Eye (tissue), 1 donor: ENCODE results near the gene CIT.
"Not testable (repeated sequence)": the region's sequence is repeated elsewhere in the genome, so short reads cannot be mapped to it uniquely, and the experiment has no call there.

Source experiments
- DNase-seq: peaks from one replicate; pipeline ENCODE4 v3.0.0-alpha.2; 2015

CIT gene

DNA sequence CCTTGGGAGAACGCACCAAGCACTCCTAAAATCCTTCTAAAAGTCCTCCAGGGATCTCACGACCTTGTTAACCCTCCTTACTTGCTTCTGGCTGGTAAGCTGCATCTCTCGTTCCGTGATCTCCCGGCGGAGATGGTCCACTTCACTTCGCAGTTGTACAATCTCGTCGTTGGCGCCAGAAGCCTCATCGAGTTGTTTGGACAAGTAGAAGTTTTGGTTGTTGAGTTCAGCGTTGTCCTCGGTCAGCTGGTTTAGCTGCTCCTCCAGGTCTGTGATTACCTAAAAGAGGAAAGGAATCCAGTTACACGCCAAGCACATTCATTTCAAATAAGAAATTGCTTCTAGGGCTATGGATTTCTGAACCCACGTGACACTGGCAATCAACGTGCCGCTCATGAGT, 142.0 kb downstream of the CIT start:
- DNase-seq = no peak

DNA sequence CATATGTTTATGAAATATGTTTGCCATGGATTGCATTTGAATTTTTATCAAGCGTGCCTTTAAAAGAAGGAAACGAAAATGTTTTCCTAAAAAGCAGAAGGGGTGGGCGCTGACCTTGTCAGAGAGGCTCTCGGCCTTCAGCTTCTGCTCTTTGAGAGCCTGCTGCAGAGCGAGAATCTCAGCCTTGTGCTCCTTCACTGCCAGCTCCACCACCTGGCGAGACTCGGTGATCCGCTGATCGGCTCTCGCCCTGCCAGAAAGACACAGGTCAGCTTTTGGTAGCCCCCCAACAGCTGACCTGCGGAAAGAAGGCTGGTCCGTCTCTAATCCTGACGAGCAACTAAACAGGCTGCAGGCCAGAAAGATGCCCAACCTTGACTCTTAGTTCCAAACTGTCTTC, 146.7 kb downstream of the CIT start:
- no peak for DNase-seq

DNA sequence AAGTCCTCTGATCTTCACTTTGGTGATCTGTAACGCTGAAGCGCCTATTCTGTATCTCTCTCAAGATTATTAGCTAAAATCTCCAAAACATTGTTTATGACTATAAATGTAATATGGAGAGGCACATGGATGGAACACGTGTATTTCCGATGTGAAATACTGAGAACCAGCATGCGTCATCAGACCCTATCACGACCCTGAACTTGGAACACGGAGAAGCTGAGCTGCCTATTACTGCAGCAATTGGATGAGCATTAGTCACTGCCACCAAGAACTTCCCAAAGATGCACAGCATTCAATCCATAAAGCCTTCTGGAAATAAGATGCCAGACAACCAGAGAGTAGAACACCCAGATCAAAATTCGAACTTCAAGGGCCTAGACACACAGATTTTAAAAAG, 147.2 kb downstream of the CIT start:
- DNase-seq = no peak

DNA sequence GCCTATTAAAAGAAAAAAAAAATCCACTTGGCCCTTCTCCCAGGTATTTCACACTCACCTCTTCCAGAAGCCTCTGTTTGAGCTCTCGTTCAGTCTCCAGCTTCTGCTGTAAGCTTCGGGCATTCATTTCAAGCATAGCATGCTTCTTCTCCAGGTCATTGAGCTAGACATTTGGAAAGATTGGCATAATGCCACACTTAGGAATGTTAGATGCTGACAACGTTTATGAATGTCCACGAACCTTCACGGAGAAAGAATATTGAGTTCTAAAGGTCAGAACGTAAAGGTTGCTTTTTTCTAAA, 148.7 kb downstream of the CIT start:
- no peak for DNase-seq

DNA sequence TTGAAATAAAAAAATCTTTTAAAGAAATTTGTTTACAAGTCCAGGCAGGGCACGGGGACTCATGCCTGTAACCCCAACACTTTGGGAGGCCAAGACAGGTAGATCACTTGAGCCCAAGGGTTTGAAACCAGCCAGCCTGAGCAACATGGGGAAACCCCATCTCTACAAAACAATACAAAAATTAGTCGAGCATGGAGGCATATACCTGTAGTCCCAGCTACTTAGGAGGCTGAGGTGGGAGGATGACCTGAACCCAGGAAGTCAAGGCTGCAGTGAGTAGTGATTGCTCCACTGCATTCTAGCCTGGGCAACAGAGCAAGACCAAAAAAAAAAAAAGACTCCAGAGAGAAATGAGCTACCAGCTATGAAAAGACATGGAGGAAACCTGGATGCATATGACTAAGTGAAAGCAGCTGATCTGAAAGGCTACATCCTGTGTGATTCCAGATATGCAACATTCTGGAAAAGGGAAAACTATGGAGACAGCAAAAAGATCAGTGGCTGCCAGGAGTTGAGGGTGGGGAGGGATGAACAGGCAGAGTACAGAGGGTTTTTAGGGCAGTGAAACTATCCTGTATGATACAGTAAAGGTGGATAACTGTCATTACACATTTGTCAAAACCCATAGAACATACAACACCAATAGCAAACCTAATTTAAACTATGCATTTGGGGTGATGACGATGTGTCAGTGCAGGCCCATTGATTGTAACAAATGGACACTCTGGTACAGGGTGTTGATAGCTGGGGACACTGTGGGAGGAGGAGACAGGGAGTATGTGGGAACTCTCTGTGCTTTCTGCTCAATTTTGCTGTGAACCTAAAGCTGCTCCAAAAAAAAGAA, 149.3 kb downstream of the CIT start:
- no peak for DNase-seq

DNA sequence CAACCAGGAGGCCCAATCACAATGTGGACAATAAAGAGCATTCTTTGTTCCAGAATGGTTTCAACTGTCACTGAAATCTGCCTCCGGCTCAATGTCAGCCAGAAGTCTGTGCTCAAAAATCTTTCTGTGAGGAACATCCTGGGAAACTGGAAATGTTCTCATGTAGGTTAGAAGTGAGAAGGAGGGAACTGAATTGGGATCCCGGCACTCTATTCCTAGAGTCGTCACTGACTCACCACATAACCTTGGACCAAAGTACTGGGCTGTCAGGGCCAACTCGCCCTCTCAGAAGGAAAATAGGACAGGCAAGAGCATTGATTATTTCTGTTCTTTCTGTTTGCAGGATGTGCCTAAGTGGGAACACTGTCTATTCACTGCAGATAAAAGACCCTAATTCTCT, 151.6 kb downstream of the CIT start:
- DNase-seq = no peak

DNA sequence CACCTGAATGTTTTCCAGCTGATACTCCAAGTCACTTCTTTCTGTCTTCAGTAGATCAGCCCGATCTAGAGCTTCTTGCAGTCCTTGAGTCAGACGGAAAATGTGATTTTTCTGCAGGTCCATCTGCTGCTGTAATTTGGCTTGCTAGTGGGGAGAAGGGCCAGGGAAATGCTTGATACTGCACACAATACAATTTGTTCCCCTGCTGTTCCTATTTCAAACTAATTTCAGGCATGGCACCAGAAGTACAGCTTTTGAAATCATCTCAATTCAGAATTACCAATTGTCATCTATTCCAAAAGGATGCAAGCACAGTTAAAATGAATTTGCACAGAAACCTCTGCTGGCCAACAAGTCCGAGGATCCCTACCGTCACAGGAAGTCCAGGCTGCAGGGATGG, 155.8 kb downstream of the CIT start:
- no peak for DNase-seq

DNA sequence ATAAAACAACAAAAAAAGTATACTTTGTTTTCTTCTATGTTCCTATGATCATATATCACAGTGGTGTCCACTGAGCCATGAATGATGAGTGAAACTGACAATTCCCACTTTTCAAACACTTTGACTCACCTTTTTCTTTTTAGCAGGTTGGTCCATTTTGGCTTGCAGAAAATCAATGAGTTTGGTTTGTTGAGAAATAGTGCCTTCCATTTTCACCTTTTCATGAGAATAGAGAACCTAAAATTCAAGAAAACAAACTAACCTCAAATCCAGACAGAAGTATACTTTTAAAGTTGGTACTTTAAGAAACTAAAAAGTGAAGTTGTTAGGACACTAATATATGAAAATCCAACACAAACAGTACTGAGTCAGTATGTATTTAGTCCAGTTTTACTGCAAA, 156.8 kb downstream of the CIT start:
- no peak for DNase-seq

DNA sequence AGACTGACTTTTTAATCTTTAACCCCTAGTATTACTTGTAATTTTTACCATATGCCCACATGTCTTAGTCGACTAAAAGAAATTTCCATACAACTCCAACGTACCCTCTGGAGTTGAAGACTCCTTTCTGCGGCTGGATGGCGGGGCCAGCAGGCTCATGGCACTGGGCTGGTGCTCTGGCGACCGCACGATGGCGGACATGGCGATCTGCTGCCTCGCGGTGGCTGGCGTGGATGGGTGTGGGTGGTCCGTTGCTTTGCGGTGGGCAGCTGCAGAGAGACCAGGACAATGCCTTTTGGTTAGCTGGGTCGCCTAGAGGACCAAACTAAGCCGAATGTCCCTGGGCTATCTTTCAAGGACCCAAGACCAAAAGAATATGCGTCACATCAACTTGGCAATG, 159.0 kb downstream of the CIT start:
- no peak for DNase-seq

DNA sequence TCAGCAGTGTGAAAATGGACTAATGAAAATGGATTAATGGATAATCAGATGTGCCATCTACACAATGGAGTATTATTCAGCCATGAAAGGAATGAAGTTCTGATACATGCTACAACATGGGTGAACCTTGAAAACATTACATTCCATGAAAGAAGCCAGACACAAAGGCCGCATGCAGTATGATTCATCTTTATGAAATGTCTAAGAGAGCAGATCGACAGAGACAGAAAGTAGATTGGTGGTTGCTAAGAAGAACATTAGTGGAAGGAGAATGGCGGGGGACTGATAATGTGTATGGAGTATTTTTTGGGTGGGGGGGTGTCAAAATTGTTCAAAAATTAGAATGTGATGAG, 161.9 kb downstream of the CIT start:
- no peak for DNase-seq

DNA sequence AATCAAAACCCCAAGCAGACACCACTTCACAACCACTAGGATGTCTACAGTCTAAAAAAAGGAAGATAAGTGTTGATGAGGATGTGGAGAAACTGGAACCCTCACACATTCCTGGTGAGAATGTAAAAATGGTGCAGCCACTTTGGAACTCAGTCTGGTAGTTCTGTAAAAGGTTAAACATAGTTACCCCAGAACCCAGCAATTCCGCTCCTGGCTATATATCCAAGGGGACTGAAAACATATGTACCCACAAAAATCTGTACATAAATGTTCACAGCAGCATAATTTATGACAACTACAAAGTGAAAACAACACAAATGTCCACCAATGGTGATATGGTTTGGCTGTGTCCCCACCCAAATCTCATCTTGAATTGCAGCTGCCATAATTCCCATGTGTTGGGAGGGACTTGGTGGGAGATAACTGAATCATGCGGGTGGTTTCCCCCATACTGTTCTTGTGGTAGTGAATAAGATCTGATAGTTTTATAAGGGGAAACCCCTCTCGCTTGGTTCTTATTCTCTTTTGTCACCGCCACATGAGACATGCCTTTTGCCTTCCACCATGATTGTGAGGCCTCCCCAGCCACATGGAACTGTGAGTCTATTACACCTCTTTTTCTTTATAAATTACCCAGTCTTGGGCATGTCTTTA, 162.4 kb downstream of the CIT start:
- no peak for DNase-seq

DNA sequence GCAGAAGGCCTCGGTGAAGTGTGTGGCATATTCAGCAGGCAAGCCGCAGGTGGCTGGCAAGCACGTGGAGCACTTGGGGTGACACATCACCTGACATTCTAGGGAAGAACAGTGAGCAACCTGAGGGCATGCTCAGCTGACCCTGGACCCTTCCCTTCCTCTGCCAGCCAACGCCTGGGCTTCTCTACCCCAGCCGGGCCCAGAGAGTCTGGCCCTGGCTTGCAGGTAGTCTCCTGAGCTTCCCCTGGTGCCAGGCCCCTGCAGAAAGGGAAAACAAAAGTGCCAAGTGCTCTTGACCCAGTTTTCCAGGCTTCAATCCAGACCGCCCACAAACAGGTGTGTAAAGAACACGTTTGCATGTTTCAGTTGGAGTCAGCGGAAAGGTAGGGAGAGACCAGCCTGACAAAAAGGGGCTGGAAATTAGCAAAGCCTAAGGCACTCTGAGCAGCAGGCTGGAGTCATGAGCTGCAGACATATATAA, 163.5 kb downstream of the CIT start:
- no peak for DNase-seq

DNA sequence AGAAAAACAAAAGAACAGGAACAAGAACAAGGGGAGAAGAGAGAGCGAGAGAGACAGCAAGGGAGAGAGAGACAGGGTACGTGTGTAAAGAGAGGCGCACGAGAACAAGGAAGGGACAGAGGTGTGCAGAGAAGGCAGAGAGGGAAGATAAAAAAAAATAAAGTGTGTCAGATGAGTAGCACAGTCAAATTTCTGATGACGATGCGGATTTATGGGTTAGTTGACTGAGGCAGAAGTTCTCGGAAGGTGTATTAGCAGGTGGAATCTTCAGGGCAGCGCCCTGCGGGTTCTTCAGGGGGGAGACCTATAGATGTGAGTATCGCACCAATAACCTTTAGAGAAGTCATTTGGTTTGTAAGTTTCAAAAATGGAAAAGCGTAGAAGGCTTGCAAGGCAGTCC, 164.4 kb downstream of the CIT start:
- DNase-seq = no peak

DNA sequence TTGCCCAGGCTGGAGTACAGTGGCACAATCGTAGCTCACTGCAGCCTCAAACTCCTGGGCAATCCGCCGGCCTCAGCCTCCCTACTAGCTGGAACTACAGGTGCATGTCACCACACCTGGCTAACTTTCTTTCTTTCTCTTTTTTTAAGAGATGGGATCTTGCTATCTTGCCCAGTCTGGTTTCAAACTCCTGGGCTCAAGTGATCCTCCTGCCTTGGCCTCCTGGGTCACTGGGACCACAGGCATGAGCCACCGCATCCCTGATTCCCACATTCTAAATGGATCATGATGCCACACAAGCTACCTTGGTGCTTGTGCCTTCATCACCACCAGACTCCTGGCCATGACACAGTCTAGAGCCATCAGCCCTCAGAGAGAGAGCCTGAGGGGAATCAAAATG, 165.4 kb downstream of the CIT start:
- no peak for DNase-seq

DNA sequence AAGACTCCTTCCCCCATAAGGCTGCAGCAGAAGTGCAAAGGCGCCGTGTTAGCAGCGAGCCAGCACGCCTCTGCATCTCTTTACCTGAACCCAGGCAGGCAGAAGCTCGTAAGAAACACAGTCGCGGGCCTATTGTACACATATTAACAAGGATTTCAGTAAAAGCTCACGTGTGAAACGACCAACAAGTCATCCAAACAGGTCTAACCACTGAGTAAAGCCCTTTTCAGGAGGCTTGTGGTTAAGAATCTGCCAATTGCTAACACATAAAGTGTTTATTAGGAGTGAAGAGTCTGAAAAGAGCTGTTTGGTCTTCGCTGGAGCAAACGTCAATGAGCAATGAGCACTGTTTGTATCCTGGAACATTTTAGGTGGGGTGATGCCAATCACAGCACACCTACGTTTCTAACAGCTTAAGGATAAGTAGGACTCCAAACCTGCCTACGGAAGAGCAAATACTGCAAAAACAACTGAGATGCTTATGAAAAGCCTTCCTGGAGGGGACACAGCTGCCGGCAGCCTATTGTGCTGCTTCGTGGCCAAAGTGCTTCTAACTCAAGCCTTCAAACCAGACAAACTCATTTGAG, 166.1 kb downstream of the CIT start:
- DNase-seq = no peak

DNA sequence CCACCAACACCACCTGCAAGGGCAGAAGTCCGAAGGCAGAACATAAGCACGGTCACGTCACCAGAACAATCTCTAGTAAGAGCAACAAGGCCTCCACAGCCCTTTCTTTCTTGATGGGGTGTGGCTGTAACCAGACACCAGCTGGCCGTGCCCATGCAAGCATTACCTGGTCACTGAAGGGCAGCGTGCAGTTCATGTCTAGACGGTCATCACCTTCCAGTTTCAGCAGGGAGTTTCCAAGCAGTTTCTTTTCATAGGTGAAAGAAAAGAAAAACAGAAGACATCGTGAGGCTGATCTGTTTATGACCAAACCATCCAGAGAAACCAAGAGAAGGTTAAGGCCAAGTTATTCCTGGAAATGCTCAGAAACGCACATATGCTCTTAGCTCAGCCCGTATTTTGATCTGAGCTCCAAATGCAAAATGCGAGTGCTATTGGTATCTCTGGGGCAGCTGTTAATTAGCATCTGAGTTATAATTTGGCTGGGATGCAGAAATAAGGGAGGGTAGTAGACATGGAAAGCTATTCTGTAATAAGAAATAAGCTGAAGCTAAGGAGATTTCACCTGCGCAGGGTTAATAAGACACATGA, 166.7 kb downstream of the CIT start:
- no peak for DNase-seq

DNA sequence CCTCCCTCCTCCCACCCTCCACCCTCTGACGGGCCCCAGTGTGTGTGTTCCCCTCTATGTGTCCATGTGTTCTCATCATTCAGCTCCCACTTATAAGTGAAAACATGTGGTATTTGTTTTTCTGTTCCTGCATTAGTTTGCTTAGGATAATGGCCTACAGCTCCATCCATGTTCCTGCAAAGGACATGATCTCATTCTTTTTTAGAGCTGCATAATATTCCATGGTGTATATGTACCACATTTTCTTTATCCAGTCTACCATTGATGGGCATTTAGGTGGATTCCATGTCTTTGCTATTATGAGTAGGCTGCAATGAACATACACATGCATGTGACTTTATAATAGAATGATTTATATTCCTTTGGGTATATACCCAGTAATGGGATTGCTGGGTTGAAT, 170.7 kb downstream of the CIT start:
- DNase-seq = not testable (repeated sequence)

DNA sequence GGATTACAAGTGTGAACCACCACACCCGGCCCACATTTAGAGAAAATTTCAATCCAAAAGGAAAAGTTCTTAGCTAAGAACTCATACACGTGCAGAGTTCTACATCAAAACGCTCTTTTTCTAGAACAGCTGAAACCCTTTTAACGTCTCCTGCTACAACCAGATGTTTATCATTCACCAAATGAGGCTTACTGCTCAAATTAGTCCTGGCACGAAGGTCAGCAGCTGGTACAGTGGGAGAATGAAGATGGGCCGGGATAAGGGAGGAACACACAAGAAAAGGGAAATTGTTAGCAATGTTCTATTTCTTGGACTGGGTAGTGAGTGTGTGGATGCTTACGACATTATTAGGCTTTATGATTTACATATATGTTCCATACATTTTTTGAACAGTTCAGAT, 171.9 kb downstream of the CIT start:
- DNase-seq = no peak

DNA sequence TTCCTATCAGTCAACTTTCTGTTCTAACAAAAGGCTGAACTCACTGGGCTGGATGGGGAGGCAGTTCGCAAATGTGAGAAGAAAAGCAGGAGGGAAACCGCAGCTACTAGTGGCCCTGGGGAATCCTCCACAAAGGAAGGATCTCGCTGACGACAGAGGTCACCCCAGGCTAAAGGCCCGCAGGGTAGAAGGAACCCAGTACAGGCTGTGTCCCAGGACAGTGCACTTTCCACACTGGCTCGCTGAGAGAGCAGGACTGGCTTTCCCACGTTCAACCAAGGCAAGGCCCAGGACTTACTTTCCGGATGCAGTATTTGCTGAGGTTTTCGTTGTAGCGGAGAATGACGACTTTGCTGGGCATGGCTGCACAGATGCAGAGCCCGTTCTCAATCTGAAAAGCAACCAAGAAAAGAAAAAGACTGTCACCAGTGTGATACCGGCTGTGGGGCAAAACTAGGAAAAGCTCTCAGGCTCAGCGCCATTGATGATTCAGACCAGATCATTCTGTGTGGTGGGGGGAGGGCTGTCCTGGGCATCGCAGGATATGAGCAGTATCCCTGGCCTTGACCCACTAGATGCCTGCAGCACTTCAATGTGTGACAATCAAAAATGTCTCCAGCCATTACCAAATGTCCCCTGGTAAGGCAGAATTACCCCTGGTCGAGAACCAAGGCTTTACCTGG, 172.9 kb downstream of the CIT start:
- no peak for DNase-seq

DNA sequence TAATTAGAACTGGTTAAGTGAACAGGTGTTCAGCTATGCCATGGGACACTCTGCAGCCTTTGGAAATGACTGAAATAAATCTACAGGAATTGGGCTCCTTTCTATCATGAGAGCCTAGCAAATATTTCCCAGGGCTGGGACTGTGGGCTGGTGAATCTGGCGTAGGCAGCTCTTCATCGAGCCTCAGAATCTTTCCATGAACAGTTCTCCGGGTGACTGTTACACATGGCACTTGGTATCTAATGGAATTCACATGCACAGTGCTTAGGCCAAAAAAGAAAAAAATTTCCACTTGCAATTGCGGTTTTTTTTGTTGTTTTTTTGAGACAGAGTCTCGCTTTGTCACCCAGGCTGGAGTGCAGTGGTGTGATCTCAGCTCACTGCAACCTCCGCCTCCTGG, 177.0 kb downstream of the CIT start:
- no peak for DNase-seq

DNA sequence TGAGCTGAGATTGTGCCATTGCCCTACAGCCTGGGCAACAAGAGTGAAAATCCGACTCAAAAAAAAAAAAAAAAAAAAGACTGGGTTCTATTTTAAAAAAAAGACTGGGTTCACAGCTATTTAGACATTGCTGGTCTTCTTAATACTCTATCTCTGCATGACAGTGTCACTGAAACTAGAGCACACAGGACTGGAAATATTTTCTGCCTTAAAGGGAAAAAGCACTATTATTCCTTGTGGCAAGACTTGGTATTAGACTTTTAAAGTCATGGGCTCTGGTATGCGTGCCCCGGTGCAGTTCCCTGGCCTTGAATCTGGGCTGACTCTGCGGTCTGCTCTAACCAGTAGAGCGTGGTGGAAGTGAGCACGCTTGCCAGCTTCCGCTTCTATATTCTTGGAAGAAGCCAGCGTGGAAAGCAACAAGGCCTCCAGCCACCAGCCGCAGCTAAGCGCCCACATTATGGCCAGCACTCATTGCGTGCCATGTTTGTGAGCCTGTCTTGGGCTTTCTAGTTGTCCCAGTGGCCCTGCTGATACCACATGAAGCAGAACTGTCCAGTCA, 177.8 kb downstream of the CIT start:
- DNase-seq = no peak

DNA sequence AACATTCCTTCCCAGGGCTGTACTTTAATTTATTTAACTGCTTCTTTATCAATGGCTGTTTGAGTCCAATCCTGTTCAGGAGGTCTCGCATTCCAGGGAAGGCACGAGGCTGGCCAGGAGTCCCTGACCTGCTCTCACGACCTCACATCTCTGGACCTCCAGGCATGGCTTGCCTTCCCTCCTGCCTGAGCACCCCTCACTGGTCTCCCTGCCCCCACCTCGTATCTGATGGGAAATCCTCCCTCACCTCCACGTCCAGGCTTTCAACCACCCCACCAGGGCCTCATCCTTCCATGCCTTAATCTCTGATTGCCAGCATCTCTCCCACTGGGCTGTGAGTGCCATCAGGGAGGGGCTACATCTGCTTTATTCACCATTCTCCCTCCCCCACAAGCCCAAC, 180.2 kb downstream of the CIT start:
- DNase-seq = no peak

DNA sequence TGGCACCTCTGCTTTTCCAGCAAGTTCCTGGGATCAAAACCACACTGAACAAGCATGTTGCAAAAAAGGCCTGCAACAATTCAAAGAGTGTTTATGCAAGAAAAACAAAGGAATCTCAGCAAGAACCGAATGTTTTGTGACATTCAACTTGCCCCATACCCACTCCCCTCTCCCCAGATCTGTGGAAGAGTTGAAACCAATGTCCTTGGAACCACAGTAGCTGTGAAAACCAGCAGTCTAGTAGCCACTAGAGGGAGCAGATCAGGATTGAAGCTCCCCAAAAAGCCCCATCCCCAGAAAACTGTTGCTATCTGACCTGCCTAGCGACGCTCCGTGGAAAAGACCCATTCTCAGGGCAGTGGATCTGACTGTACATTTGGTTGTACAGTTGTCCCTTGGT, 182.1 kb downstream of the CIT start:
- DNase-seq = no peak
